Stimulated activated CD4-positive, alpha-beta T cell treated with anti-CD3 and anti-CD28 coated beads, Interleukin-1b, Interleukin-23, amount 100 ng/mL, for 48 hours (primary cell): ENCODE measurements around the gene CLCN6.

Experiments used
- DNase-seq: peaks from one replicate; pipeline ENCODE4 v3.0.0-alpha.2; 2020

The CLCN6 gene, protein sequence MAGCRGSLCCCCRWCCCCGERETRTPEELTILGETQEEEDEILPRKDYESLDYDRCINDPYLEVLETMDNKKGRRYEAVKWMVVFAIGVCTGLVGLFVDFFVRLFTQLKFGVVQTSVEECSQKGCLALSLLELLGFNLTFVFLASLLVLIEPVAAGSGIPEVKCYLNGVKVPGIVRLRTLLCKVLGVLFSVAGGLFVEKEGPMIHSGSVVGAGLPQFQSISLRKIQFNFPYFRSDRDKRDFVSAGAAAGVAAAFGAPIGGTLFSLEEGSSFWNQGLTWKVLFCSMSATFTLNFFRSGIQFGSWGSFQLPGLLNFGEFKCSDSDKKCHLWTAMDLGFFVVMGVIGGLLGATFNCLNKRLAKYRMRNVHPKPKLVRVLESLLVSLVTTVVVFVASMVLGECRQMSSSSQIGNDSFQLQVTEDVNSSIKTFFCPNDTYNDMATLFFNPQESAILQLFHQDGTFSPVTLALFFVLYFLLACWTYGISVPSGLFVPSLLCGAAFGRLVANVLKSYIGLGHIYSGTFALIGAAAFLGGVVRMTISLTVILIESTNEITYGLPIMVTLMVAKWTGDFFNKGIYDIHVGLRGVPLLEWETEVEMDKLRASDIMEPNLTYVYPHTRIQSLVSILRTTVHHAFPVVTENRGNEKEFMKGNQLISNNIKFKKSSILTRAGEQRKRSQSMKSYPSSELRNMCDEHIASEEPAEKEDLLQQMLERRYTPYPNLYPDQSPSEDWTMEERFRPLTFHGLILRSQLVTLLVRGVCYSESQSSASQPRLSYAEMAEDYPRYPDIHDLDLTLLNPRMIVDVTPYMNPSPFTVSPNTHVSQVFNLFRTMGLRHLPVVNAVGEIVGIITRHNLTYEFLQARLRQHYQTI

DNA sequence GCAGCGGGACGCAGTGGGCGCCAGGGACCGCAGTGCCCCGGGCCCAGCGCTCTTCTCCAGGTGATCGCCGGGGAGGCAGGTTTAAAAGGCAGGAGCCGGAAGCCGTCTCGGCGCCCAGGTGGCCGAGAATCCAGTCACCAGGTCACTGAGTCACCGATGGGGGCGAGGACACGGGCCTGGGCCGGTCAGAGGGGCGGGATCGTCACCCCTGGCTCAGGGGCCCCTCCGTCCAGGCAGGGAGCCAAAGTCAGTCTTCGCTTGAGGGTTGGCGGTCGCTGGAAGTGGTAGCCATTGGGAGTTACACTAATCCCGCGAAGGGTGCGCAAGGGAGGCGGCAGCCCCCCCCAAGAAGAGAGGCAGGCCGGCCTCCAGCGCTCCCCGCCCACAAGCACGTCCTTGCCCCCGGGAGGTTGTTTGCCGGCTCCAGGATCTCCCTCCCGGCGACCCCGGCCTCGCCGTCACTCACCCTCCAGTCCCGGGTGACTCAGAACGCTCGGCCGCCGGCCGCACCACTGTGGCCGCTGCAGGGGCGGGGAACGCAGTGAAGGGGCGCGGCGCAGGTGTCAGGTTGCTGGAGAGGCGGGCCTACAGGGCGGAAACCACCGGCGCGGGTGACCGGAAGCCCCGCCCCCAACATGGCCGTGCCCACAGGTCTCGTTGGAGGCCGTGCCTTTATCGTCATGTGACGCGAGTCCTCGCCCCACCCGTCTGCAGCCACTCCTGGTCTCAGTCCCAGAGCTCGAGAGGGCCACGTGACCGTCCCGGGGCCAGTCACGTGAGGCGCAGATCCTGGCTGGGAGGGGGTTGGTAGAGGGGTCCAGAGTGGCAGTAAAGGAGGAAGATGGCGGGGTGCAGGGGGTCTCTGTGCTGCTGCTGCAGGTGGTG is at the start of gene CLCN6, which contains the start of gene MTHFR:
CLCN6 (plus strand) TSS at position 770 of the 885 bp plus-strand sequence; CDS start at position 842, 72 bp downstream.
MTHFR (minus strand) TSS at position 543 of the 885 bp plus-strand sequence. CDS start 2,848 bp downstream, outside the sequence.
- DNase-seq = peak; percentile 99

DNA sequence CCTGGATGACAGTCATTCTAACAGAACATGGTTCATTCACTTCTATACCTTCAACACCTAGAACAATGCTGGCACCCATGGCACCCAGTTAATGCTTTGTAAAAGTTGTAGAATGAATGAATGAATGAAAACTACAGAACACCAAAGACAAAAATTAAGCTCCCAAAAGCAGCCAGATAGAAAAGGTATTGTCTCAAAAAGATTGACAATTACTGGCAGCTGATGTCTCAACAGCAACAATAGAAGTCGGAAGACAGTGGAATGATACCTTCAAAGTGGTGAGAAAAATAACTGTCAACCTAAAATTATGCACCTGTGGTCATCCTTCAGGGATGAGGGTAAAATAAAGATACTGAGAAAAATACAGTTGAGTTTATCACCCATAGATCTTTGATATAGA is 48.9 kb upstream of the CLCN6 start:
- no peak for DNase-seq

DNA sequence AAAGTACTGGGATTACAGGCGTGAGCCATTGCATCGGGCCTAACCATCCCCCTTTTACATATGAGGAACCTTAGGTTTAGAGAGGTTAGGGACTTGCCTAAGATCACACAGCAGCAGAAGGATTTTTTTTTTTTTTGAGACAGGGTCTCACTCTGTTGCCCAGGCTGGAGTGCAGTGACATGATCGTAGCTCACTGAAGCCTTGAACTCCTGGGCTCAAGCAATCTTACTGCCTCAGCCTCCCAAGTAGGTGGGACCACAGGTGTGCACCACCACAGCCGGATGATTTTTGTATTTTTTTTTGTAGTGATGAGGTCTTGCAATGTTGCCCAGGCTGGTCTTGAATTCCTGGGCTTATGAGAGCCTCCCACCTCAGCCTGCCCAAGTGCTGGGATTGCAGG is 46.2 kb upstream of the CLCN6 start:
- no peak for DNase-seq

- no peak for DNase-seq
Observed at GRCh38 chr1:11761285-11761684, 44.7 kb upstream of the CLCN6 start.

DNA sequence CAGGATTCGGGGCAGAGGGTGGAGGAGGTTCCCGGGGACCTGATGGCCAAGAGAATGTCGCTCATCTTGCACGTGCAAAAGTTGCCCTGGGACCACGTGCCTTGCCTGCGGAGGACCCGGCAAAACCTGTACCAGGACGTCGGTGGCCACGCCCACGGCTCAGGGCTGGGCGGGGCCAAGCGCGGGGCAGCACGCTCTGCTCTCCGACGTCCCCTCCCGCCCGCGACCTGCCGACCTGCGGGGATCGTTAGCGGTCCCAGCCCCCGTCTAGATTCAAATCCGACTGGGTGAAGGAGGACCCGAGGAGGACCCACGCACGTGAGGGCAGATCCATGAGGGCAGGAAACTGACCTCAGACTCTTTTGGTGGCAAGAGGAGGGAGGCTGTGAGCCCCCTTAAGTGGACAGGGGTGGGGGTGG is 44.0 kb upstream of the CLCN6 start, which contains the start of gene C1orf167:
C1orf167 (plus strand) TSS at position 206 of the 419 bp plus-strand sequence. CDS start 2,208 bp downstream, outside the sequence.
- peak; percentile 30 for DNase-seq

- no peak for DNase-seq
Observed at GRCh38 chr1:11764115-11764514, 41.9 kb upstream of the CLCN6 start.

DNA sequence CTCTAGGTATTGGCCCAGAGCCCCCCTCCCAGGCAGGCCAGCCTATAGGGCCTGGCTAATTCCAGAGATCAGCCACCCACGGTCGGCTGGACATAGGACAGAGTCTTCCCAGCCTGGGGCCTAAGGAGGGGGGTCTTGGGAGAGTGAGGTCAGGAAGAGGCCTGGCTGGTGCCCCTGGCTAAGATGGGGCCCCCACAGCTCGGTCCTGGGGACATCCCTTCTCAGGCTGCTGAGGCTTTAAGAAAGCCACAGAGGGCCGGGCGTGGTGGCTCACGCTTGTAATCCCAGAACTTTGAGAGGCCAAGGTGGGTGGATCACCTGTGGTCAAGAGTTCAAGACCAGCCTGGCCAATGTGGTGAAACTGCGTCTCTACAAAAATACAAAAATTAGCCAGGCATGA is 41.5 kb upstream of the CLCN6 start:
- no peak for DNase-seq

DNA sequence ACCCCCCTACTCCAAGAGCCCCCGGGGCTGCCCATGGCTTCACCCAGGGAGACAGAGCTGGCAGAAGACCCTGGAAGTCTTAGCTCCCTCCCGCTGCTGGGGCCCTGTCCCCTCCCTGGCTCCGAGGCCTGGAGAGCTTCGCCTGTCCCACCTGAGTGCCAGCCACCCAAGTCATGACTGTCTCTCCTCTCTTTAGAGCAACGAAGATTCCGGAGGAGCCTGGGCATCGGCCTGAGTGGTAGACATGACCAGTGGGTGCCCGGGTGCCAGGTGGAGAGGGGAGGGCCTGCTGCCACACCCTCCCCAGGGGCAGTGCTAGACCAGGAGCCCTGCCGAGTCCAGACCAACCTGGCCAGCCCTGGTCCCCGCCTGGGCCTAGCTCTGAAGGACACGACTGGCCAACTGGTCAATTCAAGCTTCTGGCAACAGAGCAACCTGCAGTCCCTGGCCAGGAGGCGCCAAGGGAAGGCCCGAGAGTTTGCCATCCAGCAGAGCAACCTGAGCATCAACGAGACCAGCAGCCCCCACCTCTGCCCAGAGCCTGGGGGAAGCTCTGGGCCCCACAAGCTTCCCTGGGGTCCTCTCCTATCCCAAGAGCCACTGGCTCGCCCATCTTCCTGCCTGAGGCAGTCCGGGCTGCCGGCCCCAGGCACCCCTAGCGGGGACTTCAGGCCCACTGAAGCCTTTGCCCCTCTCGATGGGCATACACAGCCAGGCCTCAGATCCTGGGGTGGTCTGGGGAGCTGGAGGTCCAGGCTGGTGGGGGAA is 40.1 kb upstream of the CLCN6 start:
- no peak for DNase-seq

DNA sequence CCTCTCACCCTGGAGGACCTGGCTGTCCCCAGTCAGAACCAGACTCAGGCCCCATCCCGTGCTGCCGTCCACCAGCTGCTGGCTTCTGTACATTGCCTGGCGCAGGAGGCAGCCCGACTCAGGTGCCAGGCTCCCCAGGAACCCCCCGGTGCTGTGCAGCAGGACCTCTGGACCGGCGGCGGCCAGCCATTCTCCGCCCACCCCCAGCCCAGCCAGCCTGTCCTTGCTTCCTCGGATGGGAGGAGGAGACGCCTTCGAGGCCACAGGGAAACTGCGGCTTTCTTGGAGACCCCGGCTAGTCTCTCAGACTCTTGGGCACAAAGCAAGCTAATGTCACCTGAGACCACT is 39.6 kb upstream of the CLCN6 start:
- DNase-seq = no peak

GRCh38 chr1:11767922-11768704 is 37.9 kb upstream of the CLCN6 start:
- DNase-seq = no peak

DNA sequence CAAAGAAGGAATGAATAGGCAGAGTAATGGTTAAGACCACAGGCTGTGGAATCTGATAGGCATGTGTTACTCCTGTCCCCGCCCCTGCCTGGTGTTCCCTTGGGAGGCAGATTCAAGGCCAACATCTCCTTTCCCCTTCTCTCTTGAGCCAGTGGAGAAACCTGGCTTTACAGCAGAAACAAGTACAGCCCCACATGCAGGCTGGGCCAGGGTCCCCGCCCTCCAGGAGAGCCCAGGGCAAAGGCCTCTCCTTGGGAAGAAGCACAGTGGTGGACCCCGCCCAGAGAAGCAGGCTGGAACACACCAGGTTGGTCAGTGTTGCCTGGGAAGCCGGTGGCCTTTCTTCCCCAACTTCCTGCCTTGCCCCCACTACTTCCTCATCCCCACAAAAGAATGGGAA is 37.2 kb upstream of the CLCN6 start:
- DNase-seq = no peak

GRCh38 chr1:11769274-11769673 is 36.7 kb upstream of the CLCN6 start:
- DNase-seq = no peak

DNA sequence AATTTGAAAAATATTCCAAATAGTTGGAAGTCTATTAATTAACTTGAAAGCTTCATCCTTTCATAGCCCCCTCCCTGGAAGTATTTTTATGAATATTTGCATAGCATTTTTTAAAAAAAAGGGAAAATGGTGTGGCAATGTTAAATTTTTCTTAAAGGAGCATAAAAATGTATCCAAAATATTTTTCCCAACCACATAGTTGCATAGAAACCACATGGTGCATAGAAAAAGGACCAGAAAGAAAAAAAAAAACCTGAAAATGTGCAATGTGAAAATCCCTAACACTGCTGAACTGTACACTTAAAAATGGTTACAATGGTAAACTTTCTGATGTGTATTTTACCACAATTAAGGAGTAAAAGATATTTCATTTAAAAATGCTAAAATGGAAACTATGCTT is 36.0 kb upstream of the CLCN6 start:
- no peak for DNase-seq

DNA sequence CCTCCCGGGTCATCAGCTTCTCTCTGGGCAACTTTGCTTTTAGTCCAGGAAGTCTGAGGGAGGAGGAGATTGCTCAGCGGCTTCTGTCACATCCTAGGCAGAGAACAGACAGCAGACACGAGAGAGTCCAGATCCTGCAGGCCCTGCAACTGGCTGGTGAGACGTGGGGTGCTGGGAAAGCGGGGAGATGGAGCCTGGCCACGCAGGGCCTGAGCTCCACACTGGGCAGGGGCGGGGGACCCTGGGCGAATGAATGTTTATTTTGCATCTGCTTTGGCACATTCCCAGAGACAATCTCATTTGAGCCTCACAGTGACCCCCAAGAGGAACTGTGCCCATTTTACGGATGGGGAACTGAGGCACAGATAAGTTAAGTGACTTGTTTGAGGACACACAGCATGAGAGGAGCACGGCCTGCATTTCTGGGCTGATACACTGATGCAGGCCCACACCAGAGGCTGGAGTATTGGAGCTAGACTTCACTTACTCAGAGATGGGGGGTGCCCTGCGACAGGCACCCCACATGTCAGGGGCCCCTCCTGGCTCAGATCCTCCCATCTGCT is 34.4 kb upstream of the CLCN6 start:
- no peak for DNase-seq

GRCh38 chr1:11772458-11772857 is 33.5 kb upstream of the CLCN6 start:
- DNase-seq = no peak

DNA sequence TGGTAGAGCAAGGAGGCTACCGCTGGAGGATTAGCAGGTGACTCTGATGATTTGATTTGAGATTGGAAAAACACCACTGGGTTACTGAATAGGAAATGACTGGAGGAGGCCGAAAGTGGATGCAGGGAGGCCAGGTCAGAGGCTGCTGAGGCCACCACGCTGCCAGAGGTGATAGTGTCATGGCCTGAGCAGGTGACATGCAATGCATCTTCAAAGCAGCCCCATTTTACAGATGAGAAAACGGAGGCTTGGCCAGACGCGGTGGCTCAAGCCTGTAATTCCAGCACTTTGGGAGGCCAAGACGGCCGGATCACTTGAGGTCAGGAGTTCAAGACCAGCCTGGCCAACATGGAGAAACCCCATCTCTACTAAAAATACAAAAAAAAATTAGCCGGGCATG is 31.2 kb upstream of the CLCN6 start:
- no peak for DNase-seq

GRCh38 chr1:11777658-11778322 is 28.2 kb upstream of the CLCN6 start:
- DNase-seq = no peak

DNA sequence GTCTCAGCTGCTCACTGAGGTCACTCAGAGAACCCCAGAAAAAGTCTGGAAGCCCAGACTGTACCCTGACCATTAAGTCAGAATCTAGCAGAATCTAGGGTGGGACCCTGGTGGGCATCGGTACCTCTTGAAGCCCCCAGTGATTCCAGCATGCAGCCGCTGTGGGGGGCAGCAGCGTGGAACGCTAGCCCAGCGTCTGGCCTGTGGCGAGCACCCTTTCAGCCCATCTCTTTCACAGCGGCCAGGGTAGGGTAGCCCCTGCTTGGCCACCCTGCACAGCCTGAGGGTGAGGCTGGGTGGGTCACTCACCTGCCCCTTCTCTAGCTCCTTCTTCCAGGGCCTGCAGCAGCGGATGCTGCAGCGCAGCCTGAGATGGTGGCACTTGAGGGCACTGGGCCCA is 27.7 kb upstream of the CLCN6 start:
- DNase-seq = no peak

DNA sequence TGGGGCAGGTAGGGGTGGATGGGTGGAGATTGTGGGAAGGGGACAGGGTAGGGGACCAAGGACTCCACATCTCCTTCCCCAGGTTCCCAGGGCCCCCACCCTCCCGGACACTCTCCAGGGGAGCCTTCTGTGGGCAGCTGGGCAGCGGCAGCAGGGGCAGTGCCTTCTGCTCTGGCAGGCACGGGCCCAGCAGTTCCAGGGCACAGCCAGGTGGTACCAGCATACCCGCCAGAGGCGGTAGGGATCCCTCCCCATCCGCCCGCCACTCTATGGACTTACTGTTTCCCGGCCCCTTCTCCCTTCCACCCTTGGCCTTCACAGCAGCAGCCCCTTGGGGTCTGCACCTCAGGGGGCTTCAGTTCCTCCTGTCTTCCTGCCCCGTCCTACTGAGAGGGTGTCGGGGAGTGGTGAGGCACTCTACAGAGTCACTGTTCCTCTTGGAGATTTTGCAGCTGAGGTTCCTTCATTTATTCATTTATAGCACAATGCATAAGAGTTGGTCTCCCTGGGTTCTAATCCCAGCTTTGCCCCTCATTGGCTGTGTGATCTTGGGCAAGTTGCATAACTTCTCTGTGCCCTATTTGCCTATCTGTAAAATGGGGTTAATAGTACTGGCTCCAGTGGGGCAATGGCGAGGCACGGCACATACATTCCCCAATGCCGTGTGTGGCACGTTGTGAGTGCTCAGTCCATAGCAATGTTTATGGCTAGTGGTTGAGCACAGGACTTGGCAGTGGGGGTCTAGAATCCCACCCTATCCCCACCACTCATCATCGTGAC is 27.0 kb upstream of the CLCN6 start:
- no peak for DNase-seq
